GM12892 (cell line): ENCODE data around the gene PVALEF.

ENCODE experiments used
- POLR2A ChIP-seq: IDR thresholded peaks from 2 replicates; pipeline ENCODE4 v1.6.1; 2011; ENCODE audit warnings: low read depth, low read length, control low read depth
- POLR2AphosphoS5 ChIP-seq: IDR thresholded peaks from 2 replicates; pipeline ENCODE4 v1.6.1; 2011; ENCODE audit warnings: low read depth, low read length, control low read depth

- TF ChIP-seq POLR2AphosphoS5 = no peak
- TF ChIP-seq POLR2A = no peak
These were observed 41.4 kb downstream of the PVALEF start for GRCh38 chr17:81206657-81207056.
